Coronary artery (tissue), 2 donors: Measurements from ENCODE around the gene SCD5.

Experiments used
- DNase-seq: peaks from one replicate; pipeline ENCODE4 v3.0.0-alpha.2; 2017; ENCODE audit warnings: low spot score
- H3K27ac ChIP-seq, 2 donors: fragments of 200-600 bp; sonication (generic); one replicate each; pipeline ENCODE4 v1.5.1; 2016 to 2019
- H3K4me3 ChIP-seq: fragments of 200-600 bp; sonication (generic); 2 replicates; pipeline ENCODE4 v1.5.1; 2016; ENCODE audit warnings: mild to moderate bottlenecking, moderate library complexity
- TF ChIP-seq, protein P1 (sequence below): fragments of 200-600 bp; sonication (generic); IDR thresholded peaks from one replicate; pipeline ENCODE4 v1.5.1; 2019; ENCODE audit warnings: antibody characterized with exemption

Gene SCD5

GRCh38 chr4:82591592-82591991 lies 207.0 kb downstream of the SCD5 start:
- Histone ChIP-seq H3K4me3 (no peak overlapping the region), H3K27ac (no peak overlapping the region)
- no peak for DNase-seq
- TF ChIP-seq, protein P1, sequence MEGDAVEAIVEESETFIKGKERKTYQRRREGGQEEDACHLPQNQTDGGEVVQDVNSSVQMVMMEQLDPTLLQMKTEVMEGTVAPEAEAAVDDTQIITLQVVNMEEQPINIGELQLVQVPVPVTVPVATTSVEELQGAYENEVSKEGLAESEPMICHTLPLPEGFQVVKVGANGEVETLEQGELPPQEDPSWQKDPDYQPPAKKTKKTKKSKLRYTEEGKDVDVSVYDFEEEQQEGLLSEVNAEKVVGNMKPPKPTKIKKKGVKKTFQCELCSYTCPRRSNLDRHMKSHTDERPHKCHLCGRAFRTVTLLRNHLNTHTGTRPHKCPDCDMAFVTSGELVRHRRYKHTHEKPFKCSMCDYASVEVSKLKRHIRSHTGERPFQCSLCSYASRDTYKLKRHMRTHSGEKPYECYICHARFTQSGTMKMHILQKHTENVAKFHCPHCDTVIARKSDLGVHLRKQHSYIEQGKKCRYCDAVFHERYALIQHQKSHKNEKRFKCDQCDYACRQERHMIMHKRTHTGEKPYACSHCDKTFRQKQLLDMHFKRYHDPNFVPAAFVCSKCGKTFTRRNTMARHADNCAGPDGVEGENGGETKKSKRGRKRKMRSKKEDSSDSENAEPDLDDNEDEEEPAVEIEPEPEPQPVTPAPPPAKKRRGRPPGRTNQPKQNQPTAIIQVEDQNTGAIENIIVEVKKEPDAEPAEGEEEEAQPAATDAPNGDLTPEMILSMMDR = no peak

DNA sequence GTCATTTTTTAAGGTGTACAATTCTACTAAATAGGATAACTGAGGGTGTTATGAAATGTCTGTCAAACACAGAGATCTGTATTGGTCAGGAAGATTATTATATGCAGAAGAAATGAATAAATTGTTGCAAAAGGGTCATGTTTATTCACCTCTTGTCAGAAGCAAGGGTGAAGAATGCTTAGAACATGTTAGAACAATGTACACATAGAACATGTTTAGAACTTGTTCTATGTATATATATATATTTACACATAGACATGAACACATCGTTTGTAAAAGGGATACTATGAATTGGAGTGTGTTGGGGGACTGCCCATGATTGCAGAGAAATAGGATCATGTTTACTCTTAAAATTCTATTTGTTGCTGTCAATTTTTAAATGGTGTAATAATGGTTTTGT lies 208.8 kb downstream of the SCD5 start:
- Histone ChIP-seq H3K27ac (no peak overlapping the region), H3K4me3 (no peak overlapping the region)
- no peak for DNase-seq
- TF ChIP-seq, protein P1 = no peak

DNA sequence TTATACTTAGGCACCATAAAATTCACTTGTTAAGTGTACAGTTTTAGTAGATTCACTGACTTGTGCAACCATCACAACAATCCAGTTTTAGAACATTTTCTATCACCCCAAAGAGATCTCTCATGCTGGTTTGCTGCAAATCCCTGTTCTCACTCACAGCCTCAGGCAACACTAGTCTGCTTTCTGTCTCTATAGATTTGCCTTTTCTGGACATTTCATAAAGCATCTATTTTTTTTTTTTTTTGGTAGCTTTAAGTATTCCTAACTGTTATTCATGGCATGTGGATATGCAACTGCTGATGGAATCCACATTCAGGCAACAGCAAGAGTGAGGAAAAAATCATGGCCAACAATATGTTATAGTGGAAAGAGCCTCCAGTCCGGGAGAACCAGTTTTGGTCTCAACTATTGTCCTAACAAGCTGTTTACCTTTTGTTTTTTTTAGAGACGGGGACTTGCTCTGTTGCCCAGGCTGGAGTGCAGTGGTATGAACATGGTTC lies 209.8 kb downstream of the SCD5 start:
- TF ChIP-seq, protein P1 = no peak
- no peak for DNase-seq

GRCh38 chr4:82587826-82588540 lies 210.6 kb downstream of the SCD5 start:
- Histone ChIP-seq H3K4me3 (no peak overlapping the region), H3K27ac (no peak overlapping the region)
- TF ChIP-seq, protein P1 = no peak
- DNase-seq = no peak

More for the DNA sequence above, 209.8 kb downstream of the SCD5 start:
- Histone ChIP-seq H3K27ac (no peak overlapping the region), H3K4me3 (no peak overlapping the region)

DNA sequence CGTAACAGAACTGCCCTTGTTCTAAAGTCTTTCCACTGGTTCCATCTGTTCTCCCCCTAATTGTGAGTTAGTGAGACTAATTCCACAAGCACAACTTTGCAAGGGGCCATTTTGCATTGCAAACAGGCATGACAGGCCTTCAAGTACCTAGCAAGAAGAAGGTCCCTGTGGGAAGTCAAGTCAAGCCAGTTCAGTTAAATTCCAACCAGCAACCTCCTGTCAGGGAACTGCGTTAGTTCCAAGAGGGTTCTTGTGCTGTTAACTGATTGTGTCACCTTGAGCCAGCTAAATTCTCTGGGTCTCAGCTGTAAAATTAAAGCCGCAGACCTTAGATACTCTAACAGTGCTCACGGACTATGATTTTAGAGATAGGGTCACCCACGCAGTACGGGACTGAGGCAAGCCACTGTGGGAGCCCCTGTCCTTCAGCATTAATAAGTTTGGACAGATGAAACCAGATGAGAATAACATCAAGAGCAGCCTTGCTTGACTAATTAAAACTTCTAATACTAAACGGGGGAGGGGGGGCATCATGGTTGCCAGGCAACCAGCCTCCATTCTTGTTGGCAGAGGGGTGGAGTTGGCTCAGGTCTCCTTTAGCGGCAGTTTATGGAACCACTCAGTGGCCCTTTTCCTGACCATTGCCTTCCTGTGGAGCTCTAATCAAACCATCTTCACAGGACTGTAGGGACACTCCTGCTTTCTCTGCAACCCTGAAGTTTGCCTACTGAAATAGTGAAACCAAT lies 212.7 kb downstream of the SCD5 start:
- TF ChIP-seq, protein P1 = no peak
- Histone ChIP-seq H3K27ac (no peak overlapping the region), H3K4me3 (no peak overlapping the region)
- DNase-seq = no peak

- no peak for DNase-seq
- Histone ChIP-seq H3K27ac (no peak overlapping the region), H3K4me3 (no peak overlapping the region)
- TF ChIP-seq, protein P1 = no peak
These were observed 213.7 kb downstream of the SCD5 start for GRCh38 chr4:82584931-82585330.
